ENCODE results near the gene CDK5RAP2.

- TF ChIP-seq EZH2 (IDR thresholded peaks at IDR 0.05): no peak
- no peak for TF ChIP-seq POLR2AphosphoS5 (IDR thresholded peaks at IDR 0.05; ENCODE audit: borderline replicate concordance, low read depth, low read length)
These were observed 177.0 kb downstream of the CDK5RAP2 start for GRCh38 chr9:120402741-120403542.
